ENCODE results near the gene KIRREL1.

- TF ChIP-seq CTCF (IDR thresholded peaks at IDR 0.05 in 8 of 11, conservative IDR thresholded peaks at IDR 0.05 in 3 of 11), result no peak
- no peak for TF ChIP-seq POLR2A (IDR thresholded peaks at IDR 0.05)
Observed at GRCh38 chr1:158078569-158079080, 85.2 kb downstream of the KIRREL1 start.

Measured in spleen (tissue), 7 donors.